GM20431 (cell line): ENCODE measurements around the gene CNGA4.
"Not testable (repeated sequence)": the region's sequence is repeated elsewhere in the genome, so short reads cannot be mapped to it uniquely, and the experiment has no call there.

Experiments used
- in situ Hi-C: fragments of 300-500 bp; cut with MseI, MboI; formaldehyde crosslinking; loops from one replicate; pipeline ENCODE4 v1.15.0; 2020; ENCODE audit warnings: low sequenced_read_pairs; ENCODE audit not compliant: unreplicated experiment

Gene CNGA4

GRCh38 chr11:6253197-6253596 lies 14.3 kb downstream of the CNGA4 start:
- in situ Hi-C loops = no loop called here

- in situ Hi-C loops = no loop called here
Observed at GRCh38 chr11:6258141-6258540, 19.3 kb downstream of the CNGA4 start.

GRCh38 chr11:6258571-6259081 lies 19.7 kb downstream of the CNGA4 start:
- in situ Hi-C loops = no loop called here

GRCh38 chr11:6260207-6260726 lies 21.4 kb downstream of the CNGA4 start:
- in situ Hi-C loops = no loop called here

- in situ Hi-C loops = no loop called here
Observed at GRCh38 chr11:6263662-6264061, 24.8 kb downstream of the CNGA4 start.

GRCh38 chr11:6268820-6269219 lies 29.9 kb downstream of the CNGA4 start:
- in situ Hi-C loops = no loop called here

GRCh38 chr11:6269994-6270393 lies 31.1 kb downstream of the CNGA4 start:
- in situ Hi-C loops = no loop called here

- in situ Hi-C loops = no loop called here
Observed at GRCh38 chr11:6270584-6271246, 31.8 kb downstream of the CNGA4 start.

- in situ Hi-C loops = no loop called here
Observed at GRCh38 chr11:6271598-6271997, 32.7 kb downstream of the CNGA4 start.

GRCh38 chr11:6273188-6273587 lies 34.3 kb downstream of the CNGA4 start:
- in situ Hi-C loops = no loop called here

GRCh38 chr11:6280809-6281208 lies 41.9 kb downstream of the CNGA4 start:
- in situ Hi-C loops = not testable (repeated sequence)

- in situ Hi-C loops = no loop called here
Observed at GRCh38 chr11:6283453-6284023, 44.6 kb downstream of the CNGA4 start.

GRCh38 chr11:6284250-6284649 lies 45.4 kb downstream of the CNGA4 start:
- in situ Hi-C loops = no loop called here

GRCh38 chr11:6285019-6285418 lies 46.1 kb downstream of the CNGA4 start:
- in situ Hi-C loops = no loop called here
